Measurements from ENCODE around the gene BCL2L15.

DNA sequence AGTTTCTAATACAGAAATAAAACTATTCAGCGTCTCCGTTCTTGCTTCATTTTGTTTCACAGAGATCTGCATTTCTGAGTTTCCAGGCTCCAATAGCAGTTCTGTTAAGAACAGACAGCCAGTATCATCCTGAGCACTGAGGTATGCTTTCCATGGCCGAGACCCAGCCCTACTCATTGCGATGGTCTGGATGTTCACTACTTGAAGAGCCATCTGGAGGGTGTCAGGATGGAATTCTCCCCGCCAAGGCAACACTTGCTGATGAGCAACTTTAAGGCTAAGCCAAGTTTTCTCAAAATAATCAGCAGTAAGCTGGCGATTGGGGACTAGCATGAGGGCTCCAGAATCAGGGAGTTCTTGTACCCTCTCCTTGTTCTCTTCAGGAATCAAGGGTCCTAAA, 7.7 kb upstream of the BCL2L15 start:
- TF ChIP-seq, protein P1, sequence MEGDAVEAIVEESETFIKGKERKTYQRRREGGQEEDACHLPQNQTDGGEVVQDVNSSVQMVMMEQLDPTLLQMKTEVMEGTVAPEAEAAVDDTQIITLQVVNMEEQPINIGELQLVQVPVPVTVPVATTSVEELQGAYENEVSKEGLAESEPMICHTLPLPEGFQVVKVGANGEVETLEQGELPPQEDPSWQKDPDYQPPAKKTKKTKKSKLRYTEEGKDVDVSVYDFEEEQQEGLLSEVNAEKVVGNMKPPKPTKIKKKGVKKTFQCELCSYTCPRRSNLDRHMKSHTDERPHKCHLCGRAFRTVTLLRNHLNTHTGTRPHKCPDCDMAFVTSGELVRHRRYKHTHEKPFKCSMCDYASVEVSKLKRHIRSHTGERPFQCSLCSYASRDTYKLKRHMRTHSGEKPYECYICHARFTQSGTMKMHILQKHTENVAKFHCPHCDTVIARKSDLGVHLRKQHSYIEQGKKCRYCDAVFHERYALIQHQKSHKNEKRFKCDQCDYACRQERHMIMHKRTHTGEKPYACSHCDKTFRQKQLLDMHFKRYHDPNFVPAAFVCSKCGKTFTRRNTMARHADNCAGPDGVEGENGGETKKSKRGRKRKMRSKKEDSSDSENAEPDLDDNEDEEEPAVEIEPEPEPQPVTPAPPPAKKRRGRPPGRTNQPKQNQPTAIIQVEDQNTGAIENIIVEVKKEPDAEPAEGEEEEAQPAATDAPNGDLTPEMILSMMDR (IDR thresholded peaks at IDR 0.05), result no peak
- TF ChIP-seq POLR2A (IDR thresholded peaks at IDR 0.05), result no peak
